Measurements from ENCODE around the gene SEC14L1.

DNA sequence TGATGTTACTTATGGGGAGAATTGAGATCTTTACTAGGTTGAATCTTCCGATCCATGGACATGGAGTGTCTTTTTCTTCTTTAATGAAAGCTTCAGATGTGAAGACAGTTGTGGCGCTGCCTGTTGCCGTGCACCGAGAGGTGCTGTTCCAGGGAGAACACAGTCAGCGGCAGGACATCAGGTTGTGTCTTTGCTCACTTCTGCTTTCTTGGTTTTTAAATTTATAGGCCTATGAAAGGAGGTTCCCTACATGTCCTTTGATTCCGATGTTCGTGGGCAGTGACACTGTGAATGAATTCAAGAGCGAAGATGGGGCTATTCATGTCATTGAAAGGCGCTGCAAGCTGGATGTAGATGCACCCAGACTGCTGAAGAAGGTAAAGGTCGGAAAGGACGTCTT lies 49.8 kb downstream of the SEC14L1 start:
- no peak for TF ChIP-seq CTCF (IDR thresholded peaks at IDR 0.05; ENCODE audit: low read length)
- TF ChIP-seq EZH2 (optimal IDR thresholded peaks at IDR 0.05; ENCODE audit: low read depth, low read length), result no peak
